ENCODE results near the gene PDE4D.

- TF ChIP-seq CTCF (conservative IDR thresholded peaks at IDR 0.05 in 1 of 2, IDR thresholded peaks at IDR 0.05 in 1 of 2; ENCODE audit: extremely low read depth in 1 of 2, insufficient read depth in 1 of 2, low read depth in 1 of 2, low read length in 2 of 2): no peak
- no peak for TF ChIP-seq EZH2 (IDR thresholded peaks at IDR 0.05; ENCODE audit: borderline replicate concordance, low read length)
Observed at GRCh38 chr5:59555596-59555995, 337.9 kb downstream of the PDE4D start.
